Hepatocyte (in vitro differentiated cells): ENCODE measurements around the gene URM1. TPM values are rescaled to one million over a fixed set of nuclear protein-coding genes. Genes with fewer than 3 reads are reported as not detected.

Source experiments
- DNase-seq: peaks from one replicate; pipeline ENCODE4 v3.0.0-alpha.2; 2016; ENCODE audit warnings: low spot score
- H2AFZ ChIP-seq: fragments of 200-600 bp; sonication (generic); 2 replicates; pipeline ENCODE4 v1.6.0; 2016; ENCODE audit warnings: antibody characterized with exemption, mild to moderate bottlenecking
- H3K27ac ChIP-seq: fragments of 200-600 bp; sonication (generic); 2 replicates; pipeline ENCODE4 v1.5.1; 2016; ENCODE audit warnings: mild to moderate bottlenecking
- H3K27me3 ChIP-seq: fragments of 200-600 bp; sonication (generic); 2 replicates; pipeline ENCODE4 v1.6.1; 2016
- H3K36me3 ChIP-seq: fragments of 200-600 bp; sonication (generic); replicated peaks from 2 replicates; pipeline ENCODE4 v1.5.1; 2016; ENCODE audit warnings: low read depth; ENCODE audit not compliant: insufficient read depth
- H3K4me1 ChIP-seq: fragments of 200-600 bp; sonication (generic); 2 replicates; pipeline ENCODE4 v1.5.1; 2016; ENCODE audit warnings: mild to moderate bottlenecking, moderate library complexity; ENCODE audit not compliant: insufficient read depth
- H3K4me2 ChIP-seq: fragments of 200-600 bp; sonication (generic); 2 replicates; pipeline ENCODE4 v1.6.0; 2016
- H3K4me3 ChIP-seq: fragments of 200-600 bp; sonication (generic); 2 replicates; pipeline ENCODE4 v1.5.1; 2016; ENCODE audit warnings: mild to moderate bottlenecking
- H3K79me2 ChIP-seq: fragments of 200-600 bp; sonication (generic); 2 replicates; pipeline ENCODE4 v1.6.0; 2017; ENCODE audit warnings: mild to moderate bottlenecking
- H3K9me2 ChIP-seq: fragments of 200-600 bp; sonication (generic); replicated peaks from 2 replicates; pipeline ENCODE4 v1.6.0; 2017; ENCODE audit warnings: mild to moderate bottlenecking; ENCODE audit not compliant: insufficient read depth
- H3K9me3 ChIP-seq: fragments of 200-600 bp; sonication (generic); 2 replicates; pipeline ENCODE4 v1.5.1; 2016; ENCODE audit warnings: low read depth, mild to moderate bottlenecking
- H4K20me1 ChIP-seq: fragments of 200-600 bp; sonication (generic); 2 replicates; pipeline ENCODE4 v1.6.0; 2016; ENCODE audit warnings: mild to moderate bottlenecking; ENCODE audit not compliant: insufficient read depth, poor library complexity, severe bottlenecking
- CTCF ChIP-seq: fragments of 200-600 bp; sonication (generic); IDR thresholded peaks from 2 replicates; pipeline ENCODE4 v1.5.1; 2016; ENCODE audit warnings: antibody characterized with exemption, mild to moderate bottlenecking; ENCODE audit not compliant: poor library complexity
- EZH2 ChIP-seq: fragments of 200-600 bp; sonication (generic); IDR thresholded peaks from 2 replicates; pipeline ENCODE4 v1.6.1; 2016; ENCODE audit warnings: antibody characterized with exemption, mild to moderate bottlenecking, borderline replicate concordance
- EZH2phosphoT487 ChIP-seq: fragments of 200-600 bp; sonication (generic); IDR thresholded peaks from one replicate; pipeline ENCODE4 v1.6.1; 2018; ENCODE audit warnings: antibody characterized with exemption, mild to moderate bottlenecking, low read depth, moderate library complexity; ENCODE audit not compliant: unreplicated experiment, severe bottlenecking
- WGBS: methylation state at CpG from one replicate; pipeline ENCODE4 v1.1.6; 2016; ENCODE audit warnings: low lambda C conversion rate; ENCODE audit errors: missing lambda C conversion rate; 5-methylcytosine and 5-hydroxymethylcytosine counted together
- polyA plus RNA-seq: library from polyadenylated mRNA; unstranded; fragments of >200 nt; fragmentation: Nextera tagmentation; extraction: Ambion mirVana; gene quantifications from 2 replicates; pipeline ENCODE4 v1.2.1, GENCODE V29; 2016
- total RNA-seq: library from RNA; depleted of rRNA; stranded (reverse); fragments of >200 nt; gene quantifications from 2 replicates; pipeline ENCODE4 v1.2.3, GENCODE V29; 2014

Gene URM1
- total and polyA plus RNA-seq, 2 experiments from 2014 or later: 32.7 to 55.7 TPM

GRCh38 chr9:128340691-128341434 lies 30.3 kb upstream of the URM1 start:
- H2AFZ ChIP-seq: peak overlapping the region; percentile 86
- peaks cover 4% of the 10 kb centered on the region for H3K79me2 ChIP-seq
- WGBS: 3% methylated on average over 34 of the region's 48 CpGs

DNA sequence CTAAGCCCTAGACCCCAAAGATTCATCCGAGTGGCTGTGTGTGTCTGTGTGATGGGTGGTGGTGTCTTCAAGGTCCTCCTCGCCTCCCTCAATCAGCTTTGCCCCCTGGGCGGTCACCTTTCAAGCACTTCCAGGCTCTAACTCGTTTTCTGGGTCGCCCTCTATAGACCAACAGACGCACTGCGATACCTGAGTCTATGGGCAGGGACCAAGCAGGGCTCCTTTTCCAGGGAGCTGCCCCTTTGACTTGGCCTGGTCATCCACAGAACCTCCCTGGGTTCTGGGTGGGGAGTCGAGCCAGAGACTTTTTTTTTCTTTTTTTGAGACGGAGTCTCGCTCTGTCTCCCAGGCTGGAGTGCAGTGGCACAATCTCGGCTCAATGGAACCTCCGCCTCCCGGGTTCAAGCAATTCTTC lies 29.7 kb upstream of the URM1 start:
- TF ChIP-seq EZH2 (no peak), CTCF (peak; percentile 62)
- peak overlapping the region; percentile 81 for H3K27ac ChIP-seq
- 33% methylated on average over 13 of the region's 13 CpGs for WGBS
- H4K20me1 ChIP-seq: no peaks in the 10 kb centered on the region
- H3K4me2 ChIP-seq: peak overlapping the region; percentile 98
- H3K9me3 ChIP-seq: no peaks in the 10 kb centered on the region
- H3K9me2 ChIP-seq: no peaks in the 10 kb centered on the region
- no peaks in the 10 kb centered on the region for H3K27me3 ChIP-seq
- H3K36me3 ChIP-seq: no peaks in the 10 kb centered on the region
- peak; percentile 82 for DNase-seq
- H3K79me2 ChIP-seq: peaks cover 4% of the 10 kb centered on the region
- peaks cover 7% of the 10 kb centered on the region for H3K4me1 ChIP-seq
- H2AFZ ChIP-seq: peak overlapping the region; percentile 86
- H3K4me3 ChIP-seq: peak overlapping the region; percentile 88

More at GRCh38 chr9:128340691-128341434, 30.3 kb upstream of the URM1 start:
- DNase-seq: peak; percentile 31
- TF ChIP-seq EZH2: no peak
- TF ChIP-seq CTCF: no peak
- TF ChIP-seq EZH2phosphoT487: no peak
- no peaks in the 10 kb centered on the region for H3K36me3 ChIP-seq
- H3K9me2 ChIP-seq: no peaks in the 10 kb centered on the region
- peak overlapping the region; percentile 98 for H3K4me2 ChIP-seq
- H4K20me1 ChIP-seq: no peaks in the 10 kb centered on the region
- peak overlapping the region; percentile 88 for H3K4me3 ChIP-seq
- H3K4me1 ChIP-seq: peaks cover 7% of the 10 kb centered on the region
- no peaks in the 10 kb centered on the region for H3K27me3 ChIP-seq
- no peaks in the 10 kb centered on the region for H3K9me3 ChIP-seq
- H3K27ac ChIP-seq: peak overlapping the region; percentile 81

DNA sequence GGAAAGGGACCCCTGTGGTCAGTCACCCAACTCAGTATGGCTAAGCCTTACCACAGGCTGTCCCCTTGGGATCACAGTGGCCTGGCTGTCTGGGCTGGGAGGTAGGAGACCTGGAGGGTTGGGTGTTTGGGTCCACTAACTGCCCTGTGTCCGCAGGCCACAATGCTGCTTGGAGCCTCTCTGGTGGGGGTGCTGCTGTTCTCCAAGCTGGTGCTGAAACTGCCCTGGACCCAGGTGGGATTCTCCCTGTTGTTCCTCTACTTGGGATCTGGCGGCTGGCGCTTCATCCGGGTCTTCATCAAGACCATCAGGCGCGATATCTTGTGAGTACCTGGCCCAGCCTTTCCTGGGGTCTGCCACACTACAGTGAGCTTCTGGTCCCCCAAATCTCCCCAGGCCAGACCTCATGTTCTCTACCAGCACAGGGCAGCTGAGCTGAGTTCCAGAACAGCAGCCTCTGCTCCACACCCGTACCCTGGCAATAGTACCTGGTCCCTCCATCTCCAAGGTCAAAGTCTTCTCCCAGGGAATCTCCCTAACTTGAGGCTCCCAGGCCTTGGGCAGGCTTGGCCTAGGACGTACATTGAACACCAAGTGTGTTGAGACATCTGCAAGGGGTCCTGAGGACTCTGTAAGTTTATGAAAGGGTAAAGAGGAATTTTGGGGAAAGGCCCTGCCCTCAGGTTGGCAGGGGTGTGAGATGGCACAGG lies 28.0 kb upstream of the URM1 start:
- TF ChIP-seq EZH2phosphoT487 (no peak), EZH2 (no peak), CTCF (no peak)
- no peak overlapping the region for H2AFZ ChIP-seq
- no peak overlapping the region for H3K27ac ChIP-seq
- no peak overlapping the region for H3K4me2 ChIP-seq
- no peaks in the 10 kb centered on the region for H3K36me3 ChIP-seq
- no peaks in the 10 kb centered on the region for H3K9me2 ChIP-seq
- peaks cover 7% of the 10 kb centered on the region for H3K4me1 ChIP-seq
- no peaks in the 10 kb centered on the region for H3K27me3 ChIP-seq
- no peak overlapping the region for H3K4me3 ChIP-seq
- DNase-seq: no peak
- H3K79me2 ChIP-seq: peaks cover 4% of the 10 kb centered on the region
- no peaks in the 10 kb centered on the region for H3K9me3 ChIP-seq
- 94% methylated on average over 8 of the region's 8 CpGs for WGBS
- H4K20me1 ChIP-seq: no peaks in the 10 kb centered on the region
